ENCODE results near the gene ALDH3A1.
"Not testable (repeated sequence)": the region's sequence is repeated elsewhere in the genome, so short reads cannot be mapped to it uniquely, and the experiment has no call there.

The ALDH3A1 gene

GRCh38 chr17:19766421-19767270 is 18.5 kb upstream of the ALDH3A1 start:
- peak; percentile 99 for TF ChIP-seq CTCF (IDR thresholded peaks at IDR 0.05; ENCODE audit: low read depth, low read length)
- no peak overlapping the region for H3K4me3 ChIP-seq (ENCODE audit: low read depth, low read length)

GRCh38 chr17:19766016-19766415 is 17.9 kb upstream of the ALDH3A1 start:
- no peak for TF ChIP-seq CTCF (IDR thresholded peaks at IDR 0.05; ENCODE audit: low read depth, low read length)
- H3K4me3 ChIP-seq (ENCODE audit: low read depth, low read length) = no peak overlapping the region

- not testable (repeated sequence) for H3K4me3 ChIP-seq (ENCODE audit: low read depth, low read length)
Measured at GRCh38 chr17:19763991-19764390, 15.9 kb upstream of the ALDH3A1 start.

GRCh38 chr17:19763416-19763815 is 15.3 kb upstream of the ALDH3A1 start:
- TF ChIP-seq CTCF (IDR thresholded peaks at IDR 0.05; ENCODE audit: low read depth, low read length) = no peak

GRCh38 chr17:19762515-19762961 is 14.4 kb upstream of the ALDH3A1 start:
- no peak overlapping the region for H3K4me3 ChIP-seq (ENCODE audit: low read depth, low read length)
- peak; percentile 74 for TF ChIP-seq CTCF (IDR thresholded peaks at IDR 0.05; ENCODE audit: low read depth, low read length)

More at GRCh38 chr17:19763416-19763815, 15.3 kb upstream of the ALDH3A1 start:
- H3K4me3 ChIP-seq (ENCODE audit: low read depth, low read length) = no peak overlapping the region

- H3K4me3 ChIP-seq (ENCODE audit: low read depth, low read length) = no peak overlapping the region
- TF ChIP-seq CTCF (IDR thresholded peaks at IDR 0.05; ENCODE audit: low read depth, low read length) = no peak
Measured at GRCh38 chr17:19760746-19761145, 12.6 kb upstream of the ALDH3A1 start.

GRCh38 chr17:19759568-19760549 is 11.8 kb upstream of the ALDH3A1 start:
- no peak overlapping the region for H3K4me3 ChIP-seq (ENCODE audit: low read depth, low read length)
- no peak for TF ChIP-seq CTCF (IDR thresholded peaks at IDR 0.05; ENCODE audit: low read depth, low read length)

Measured in WI38 (cell line).